ENCODE data around the gene TCEA3. TPM values are rescaled to one million over a fixed set of nuclear protein-coding genes. Genes with fewer than 3 reads are reported as not detected.
A peak's percentile ranks its signal among the peaks of the same experiment; 100 is the strongest.

Gene TCEA3
- total and polyA plus RNA-seq, 2 of the 4 experiments (the other 2 are of a cell fraction), result 3.0 to 6.3 TPM

DNA sequence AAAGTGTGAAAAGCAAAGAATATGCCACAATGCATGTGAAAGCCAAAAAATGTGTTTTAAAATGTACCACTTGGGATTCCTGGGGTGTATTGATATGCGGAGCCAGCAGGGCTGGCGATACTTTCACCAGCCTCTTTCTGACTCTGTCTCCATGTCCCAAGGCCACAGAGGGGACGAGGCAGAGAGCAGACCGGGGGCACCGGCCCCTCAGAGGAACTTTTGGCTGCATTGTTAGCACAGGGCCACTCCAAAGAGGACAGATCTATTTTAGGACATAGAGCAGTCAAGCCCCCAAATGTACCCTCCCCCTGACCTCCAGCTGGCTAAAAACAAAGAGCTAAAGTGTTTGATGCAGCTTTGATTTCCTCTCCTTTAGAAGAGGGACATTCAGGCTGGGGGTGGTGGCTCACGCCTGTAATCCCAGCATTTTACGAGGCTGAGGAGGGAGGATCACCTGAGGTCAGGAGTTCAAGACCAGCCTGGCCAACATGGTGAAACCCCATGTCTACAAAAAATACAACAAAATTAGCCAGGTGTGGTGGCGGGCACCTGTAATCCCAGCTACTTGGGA, 29.3 kb downstream of the TCEA3 start:
- Histone ChIP-seq H3K4me3 (ENCODE audit: insufficient read depth, low read depth, low read length) (no peak overlapping the region), H3K4me2 (ENCODE audit: low read depth, low read length) (no peak overlapping the region), H2AFZ (replicated peaks; ENCODE audit: low read length, poor library complexity) (peak overlapping the region; percentile 9), H3K36me3 (ENCODE audit: control insufficient read depth, insufficient read depth, low read length) (no peaks in the 10 kb centered on the region), H3K23ac (ENCODE audit: low read depth, low read length) (peak overlapping the region; percentile 11; the same call in 1 of the 2 replicates), H4K20me1 (ENCODE audit: insufficient read depth, low read length) (0 out of 2 replicates have a peak, but pooled peaks cover 7% of the 10 kb centered on the region), H3K14ac (replicated peaks; ENCODE audit: low read depth, low read length) (peak overlapping the region; percentile 41), H4K5ac (ENCODE audit: low read depth, low read length) (peak overlapping the region; percentile 7; the same call in 1 of the 2 replicates), H2BK15ac (ENCODE audit: low read depth, low read length) (peak overlapping the region; percentile 0; the same call in 1 of the 3 replicates), H3K56ac (ENCODE audit: extremely low read depth, insufficient read depth, low read length) (0 out of 2 replicates have a peak overlapping the region, but pooled peaks have one; percentile 30), H3K27me3 (ENCODE audit: control insufficient read depth, insufficient read depth, low read length) (no peaks in the 10 kb centered on the region), H3K27ac (ENCODE audit: insufficient read depth, low read length) (peak overlapping the region; percentile 75; the same call in 1 of the 2 replicates), H3K4me1 (ENCODE audit: control insufficient read depth, insufficient read depth, low read length) (peaks cover 18% of the 10 kb centered on the region), H2AK9ac (replicated peaks; ENCODE audit: low read depth, low read length, poor library complexity) (peak overlapping the region; percentile 11), H3K9me3 (ENCODE audit: control insufficient read depth, insufficient read depth, low read length) (no peaks in the 10 kb centered on the region), H3K9me1 (ENCODE audit: insufficient read depth, low read length) (peaks cover 27% of the 10 kb centered on the region), H3K79me1 (ENCODE audit: low read depth in 1 of 2, low read length in 2 of 2) (peaks cover 0 to 15% of the 10 kb centered on the region in 2 experiments; a peak in 2 of 4 replicates), H3K4ac (ENCODE audit: low read depth, low read length) (peak overlapping the region; percentile 47; the same call in 1 of the 2 replicates), H4K8ac (ENCODE audit: low read depth in 2 of 2, low read length in 2 of 2) (peak overlapping the region in 1 of 2 experiments; percentile 68; a peak in 3 of 4 replicates), H3K18ac (ENCODE audit: low read depth, low read length) (peak overlapping the region; percentile 8; the same call in 1 of the 2 replicates), H4K91ac (ENCODE audit: insufficient read depth, low read depth, low read length) (peak overlapping the region; percentile 33), H2AK5ac (ENCODE audit: low read depth, low read length) (peak overlapping the region; percentile 43; the same call in 1 of the 2 replicates), H2BK20ac (ENCODE audit: low read depth, low read length) (peak overlapping the region; percentile 21), H2BK120ac (ENCODE audit: low read depth, low read length) (peak overlapping the region; percentile 70; the same call in 1 of the 2 replicates), H2BK5ac (ENCODE audit: low read depth, low read length, poor library complexity, severe bottlenecking) (no peak overlapping the region), H3K9ac (ENCODE audit: low read depth, low read length) (peak overlapping the region; percentile 51; the same call in 1 of the 2 replicates)
- no peak for ATAC-seq (ENCODE audit: low read depth)
- BruUV-seq (replicated peaks), result no TSS peak
- TF ChIP-seq NFE2L2 (IDR thresholded peaks at IDR 0.05; ENCODE audit: low read depth, low read length), result no peak
- no peak for TF ChIP-seq MAZ (IDR thresholded peaks at IDR 0.05; ENCODE audit: borderline replicate concordance, low read depth, low read length)
- TF ChIP-seq, protein P1, sequence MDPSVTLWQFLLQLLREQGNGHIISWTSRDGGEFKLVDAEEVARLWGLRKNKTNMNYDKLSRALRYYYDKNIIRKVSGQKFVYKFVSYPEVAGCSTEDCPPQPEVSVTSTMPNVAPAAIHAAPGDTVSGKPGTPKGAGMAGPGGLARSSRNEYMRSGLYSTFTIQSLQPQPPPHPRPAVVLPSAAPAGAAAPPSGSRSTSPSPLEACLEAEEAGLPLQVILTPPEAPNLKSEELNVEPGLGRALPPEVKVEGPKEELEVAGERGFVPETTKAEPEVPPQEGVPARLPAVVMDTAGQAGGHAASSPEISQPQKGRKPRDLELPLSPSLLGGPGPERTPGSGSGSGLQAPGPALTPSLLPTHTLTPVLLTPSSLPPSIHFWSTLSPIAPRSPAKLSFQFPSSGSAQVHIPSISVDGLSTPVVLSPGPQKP (IDR thresholded peaks at IDR 0.05; ENCODE audit: borderline replicate concordance, low read depth, low read length), result no peak
- TF ChIP-seq MAFK (IDR thresholded peaks at IDR 0.05; ENCODE audit: low read depth, low read length), result no peak
- no peak for TF ChIP-seq CEBPB (IDR thresholded peaks at IDR 0.05; ENCODE audit: low read depth, low read length)
- WGBS, 2 experiments (ENCODE audit: extremely low coverage in 2 of 2, insufficient read length in 1 of 2), result no CpG with 5 or more reads among the region's 8 CpGs
- dilution Hi-C loops (cut with HindIII; ENCODE audit: low sequenced_read_pairs, unreplicated experiment) (no loop called here), in situ Hi-C loops (cut with MboI; ENCODE audit: low sequenced_read_pairs) (no loop called here), intact Hi-C loops (cut with micrococcal nuclease) (no loop called here)
- ChIA-PET POLR2A (ENCODE audit: unreplicated experiment) (interaction anchor here (0.7 to 1.4 kb wide), 2 partner anchors 9 to 947 kb away, joined by 3 to 19 read pairs; no protein-coding TSS in a partner anchor), CTCF (interaction anchor here (1.1 to 2.8 kb wide), 2 partner anchors 8 to 18 kb away, joined by 3 to 16 read pairs; no protein-coding TSS in a partner anchor)
- DNase-seq, result no peak

Measured in IMR-90 (cell line).